HG02642 (cell line): ENCODE measurements around the gene ERI2.

Experiments
- ATAC-seq: cut with Tn5 transposase; IDR thresholded peaks from one replicate; pipeline ENCODE4 v1.9.1; 2021; ENCODE audit warnings: mild to moderate bottlenecking; ENCODE audit not compliant: unreplicated experiment, poor library complexity

The ERI2 gene

GRCh38 chr16:20806168-20807050 lies at the start of gene ERI2, which contains the start of gene REXO5:
ERI2 (minus strand) TSS chr16:20806472; CDS start chr16:20806430, 42 bp downstream.
REXO5 (plus strand) TSS chr16:20806527; CDS start chr16:20806954, 427 bp downstream.
- peak; percentile 88 for ATAC-seq

GRCh38 chr16:20854963-20855362 lies 48.7 kb upstream of the ERI2 start:
- ATAC-seq = no peak

- ATAC-seq = no peak
Observed at GRCh38 chr16:20853981-20854620, 47.8 kb upstream of the ERI2 start.

- no peak for ATAC-seq
Observed at GRCh38 chr16:20853143-20853542, 46.9 kb upstream of the ERI2 start.

- no peak for ATAC-seq
Observed at GRCh38 chr16:20851601-20852000, 45.3 kb upstream of the ERI2 start.

- no peak for ATAC-seq
Observed at GRCh38 chr16:20850981-20851380, 44.7 kb upstream of the ERI2 start.

GRCh38 chr16:20849589-20850390 lies 43.5 kb upstream of the ERI2 start:
- ATAC-seq = no peak

- no peak for ATAC-seq
Observed at GRCh38 chr16:20847550-20847949, 41.3 kb upstream of the ERI2 start.

GRCh38 chr16:20846551-20846950 lies 40.3 kb upstream of the ERI2 start:
- ATAC-seq = no peak

- no peak for ATAC-seq
Observed at GRCh38 chr16:20846030-20846429, 39.8 kb upstream of the ERI2 start.

- ATAC-seq = no peak
Observed at GRCh38 chr16:20844588-20844987, 38.3 kb upstream of the ERI2 start.

- no peak for ATAC-seq
Observed at GRCh38 chr16:20844054-20844453, 37.8 kb upstream of the ERI2 start.

- no peak for ATAC-seq
Observed at GRCh38 chr16:20839504-20839903, 33.2 kb upstream of the ERI2 start.

GRCh38 chr16:20838240-20838639 lies 32.0 kb upstream of the ERI2 start:
- ATAC-seq = no peak

- ATAC-seq = no peak
Observed at GRCh38 chr16:20833086-20833485, 26.8 kb upstream of the ERI2 start.

- no peak for ATAC-seq
Observed at GRCh38 chr16:20830372-20830771, 24.1 kb upstream of the ERI2 start.

GRCh38 chr16:20829536-20829935 lies 23.3 kb upstream of the ERI2 start:
- ATAC-seq = no peak

GRCh38 chr16:20826039-20826566 lies 19.8 kb upstream of the ERI2 start:
- ATAC-seq = no peak

GRCh38 chr16:20822521-20823325 lies 16.5 kb upstream of the ERI2 start:
- no peak for ATAC-seq

GRCh38 chr16:20821682-20822081 lies 15.4 kb upstream of the ERI2 start:
- ATAC-seq = no peak
